ENCODE data around the gene TMEM59L.

TMEM59L gene

DNA sequence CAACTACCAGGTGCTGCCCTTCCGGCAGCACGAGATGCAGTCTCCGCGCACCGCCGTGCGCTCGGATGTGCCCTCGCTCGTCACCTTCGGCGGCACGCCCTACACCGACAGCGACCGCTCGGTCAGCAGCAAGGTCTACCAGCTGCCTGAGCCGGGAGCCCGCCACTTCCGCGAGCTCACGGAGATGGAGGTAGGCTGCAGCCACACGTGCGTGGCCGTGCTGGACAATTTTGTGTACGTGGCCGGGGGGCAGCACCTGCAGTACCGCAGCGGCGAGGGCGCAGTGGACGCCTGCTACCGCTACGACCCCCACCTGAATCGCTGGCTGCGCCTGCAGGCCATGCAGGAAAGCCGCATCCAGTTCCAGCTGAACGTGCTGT lies 55.6 kb downstream of the TMEM59L start:
- no peak overlapping the region for H3K9ac ChIP-seq (ENCODE audit: low read length)
- no peak overlapping the region for H3K4me3 ChIP-seq (ENCODE audit: low read depth in 1 of 2, low read length in 2 of 2)
- H3K4me1 ChIP-seq (ENCODE audit: insufficient read depth, low read length) = peaks cover 25% of the 10 kb centered on the region
- H3K9me3 ChIP-seq (ENCODE audit: low read length) = no peaks in the 10 kb centered on the region
- H3K36me3 ChIP-seq (ENCODE audit: insufficient read depth, low read length) = peaks cover 21% of the 10 kb centered on the region
- no peak overlapping the region for H3K27ac ChIP-seq (ENCODE audit: low read depth, low read length)
- H3K27me3 ChIP-seq (ENCODE audit: control insufficient read depth in 1 of 2, insufficient read depth in 2 of 2, low read length in 2 of 2) = no peaks in the 10 kb centered on the region

DNA sequence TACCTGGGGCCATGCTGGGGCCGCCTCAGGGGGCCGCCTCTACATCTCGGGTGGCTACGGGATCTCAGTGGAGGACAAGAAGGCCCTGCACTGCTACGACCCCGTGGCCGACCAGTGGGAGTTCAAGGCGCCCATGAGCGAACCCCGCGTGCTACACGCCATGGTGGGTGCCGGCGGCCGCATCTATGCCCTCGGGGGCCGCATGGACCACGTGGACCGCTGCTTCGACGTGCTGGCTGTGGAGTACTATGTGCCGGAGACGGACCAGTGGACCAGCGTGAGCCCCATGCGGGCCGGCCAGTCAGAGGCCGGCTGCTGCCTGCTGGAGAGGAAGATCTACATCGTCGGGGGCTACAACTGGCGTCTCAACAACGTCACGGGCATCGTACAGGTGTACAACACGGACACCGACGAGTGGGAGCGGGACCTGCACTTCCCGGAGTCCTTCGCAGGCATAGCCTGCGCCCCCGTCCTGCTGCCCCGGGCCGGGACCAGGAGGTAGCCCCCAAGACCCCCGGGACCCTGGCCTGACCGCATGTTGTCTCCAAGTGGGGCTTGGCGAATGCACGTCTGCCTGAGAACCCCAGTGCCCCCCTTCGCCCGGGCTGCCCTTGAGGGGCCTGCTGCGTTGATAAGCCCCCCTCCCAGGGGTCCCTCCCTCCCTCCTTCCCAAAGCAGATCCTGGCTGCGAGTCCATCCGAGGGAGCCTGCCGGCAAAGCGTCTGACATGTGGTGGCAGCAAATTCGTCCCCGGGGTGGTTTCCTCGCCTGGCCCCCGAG lies 56.3 kb downstream of the TMEM59L start:
- H3K4me3 ChIP-seq (ENCODE audit: low read depth in 1 of 2, low read length in 2 of 2) = no peak overlapping the region
- peaks cover 24% of the 10 kb centered on the region for H3K4me1 ChIP-seq (ENCODE audit: insufficient read depth, low read length)
- no peak overlapping the region for H3K27ac ChIP-seq (ENCODE audit: low read depth, low read length)
- H3K27me3 ChIP-seq (ENCODE audit: control insufficient read depth in 1 of 2, insufficient read depth in 2 of 2, low read length in 2 of 2) = no peaks in the 10 kb centered on the region
- H3K36me3 ChIP-seq (ENCODE audit: insufficient read depth, low read length) = peaks cover 21% of the 10 kb centered on the region
- H3K9me3 ChIP-seq (ENCODE audit: low read length) = no peaks in the 10 kb centered on the region
- no peak overlapping the region for H3K9ac ChIP-seq (ENCODE audit: low read length)

DNA sequence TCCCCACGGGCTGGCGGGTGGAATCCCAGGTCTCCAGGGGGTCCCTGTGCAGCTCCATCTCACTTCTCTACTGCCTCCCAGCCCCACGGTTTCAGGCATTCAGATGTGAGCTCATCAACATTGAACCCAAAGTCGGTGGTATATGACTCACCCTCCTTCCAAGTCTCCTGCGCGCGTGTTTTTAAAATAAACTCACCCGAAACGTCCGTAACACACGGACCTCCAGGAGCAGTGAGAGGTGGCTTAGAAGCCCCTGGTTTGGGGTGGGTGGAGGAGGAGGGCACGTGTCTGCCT lies 56.8 kb downstream of the TMEM59L start:
- Histone ChIP-seq H3K9me3 (ENCODE audit: low read length) (no peaks in the 10 kb centered on the region), H3K27ac (ENCODE audit: low read depth, low read length) (no peak overlapping the region), H3K9ac (ENCODE audit: low read length) (no peak overlapping the region), H3K27me3 (ENCODE audit: control insufficient read depth in 1 of 2, insufficient read depth in 2 of 2, low read length in 2 of 2) (no peaks in the 10 kb centered on the region), H3K4me3 (ENCODE audit: low read depth in 1 of 2, low read length in 2 of 2) (no peak overlapping the region), H3K36me3 (ENCODE audit: insufficient read depth, low read length) (peaks cover 21% of the 10 kb centered on the region), H3K4me1 (ENCODE audit: insufficient read depth, low read length) (peaks cover 27% of the 10 kb centered on the region)

DNA sequence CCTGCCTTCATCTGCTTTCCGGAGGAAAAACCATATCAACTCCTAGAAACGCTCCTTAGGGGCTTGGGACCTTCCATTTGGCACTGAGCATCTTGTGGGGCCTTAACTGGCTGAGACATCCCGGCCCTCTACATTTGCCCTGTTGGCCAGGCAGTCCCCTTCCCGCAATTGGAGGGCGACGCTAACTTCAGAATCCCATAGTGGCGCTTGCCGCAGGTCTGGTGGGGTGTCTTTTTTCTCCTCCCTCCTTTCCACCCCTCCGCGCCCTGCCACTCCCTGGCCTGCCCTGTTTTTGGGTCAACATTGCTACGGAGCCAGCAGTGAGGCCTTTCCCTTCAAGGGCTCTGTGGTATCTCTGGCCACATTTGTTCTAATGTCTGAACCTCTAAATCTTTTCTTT lies 57.2 kb downstream of the TMEM59L start:
- no peaks in the 10 kb centered on the region for H3K9me3 ChIP-seq (ENCODE audit: low read length)
- peaks cover 21% of the 10 kb centered on the region for H3K36me3 ChIP-seq (ENCODE audit: insufficient read depth, low read length)
- H3K4me3 ChIP-seq (ENCODE audit: low read depth in 1 of 2, low read length in 2 of 2) = no peak overlapping the region
- H3K4me1 ChIP-seq (ENCODE audit: insufficient read depth, low read length) = peaks cover 31% of the 10 kb centered on the region
- no peak overlapping the region for H3K9ac ChIP-seq (ENCODE audit: low read length)
- no peaks in the 10 kb centered on the region for H3K27me3 ChIP-seq (ENCODE audit: control insufficient read depth in 1 of 2, insufficient read depth in 2 of 2, low read length in 2 of 2)
- no peak overlapping the region for H3K27ac ChIP-seq (ENCODE audit: low read depth, low read length)

DNA sequence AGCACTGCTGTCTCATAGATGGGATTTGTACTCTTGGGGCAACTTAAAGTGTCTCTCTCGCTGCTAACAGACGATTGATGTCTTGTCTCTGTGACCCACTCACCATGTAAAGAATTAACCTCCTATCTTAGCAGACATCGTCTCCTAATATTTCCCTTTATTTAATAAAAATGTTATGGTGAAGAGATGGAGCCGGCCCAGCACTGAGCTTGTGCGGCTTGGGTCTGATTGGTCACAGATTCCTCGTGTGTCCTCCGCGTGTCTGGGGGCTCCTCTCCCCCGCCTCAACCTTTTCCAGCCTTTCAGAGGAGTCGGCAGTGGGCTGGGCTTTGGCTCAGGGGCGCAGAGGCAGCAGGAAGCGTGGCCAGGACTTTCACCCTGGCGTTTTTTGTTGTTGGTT lies 57.6 kb downstream of the TMEM59L start:
- Histone ChIP-seq H3K36me3 (ENCODE audit: insufficient read depth, low read length) (peaks cover 21% of the 10 kb centered on the region), H3K27ac (ENCODE audit: low read depth, low read length) (no peak overlapping the region)

More for the DNA sequence above, 57.6 kb downstream of the TMEM59L start:
- Histone ChIP-seq H3K4me3 (ENCODE audit: low read depth in 1 of 2, low read length in 2 of 2) (no peak overlapping the region), H3K4me1 (ENCODE audit: insufficient read depth, low read length) (peaks cover 32% of the 10 kb centered on the region), H3K9me3 (ENCODE audit: low read length) (no peaks in the 10 kb centered on the region), H3K27me3 (ENCODE audit: control insufficient read depth in 1 of 2, insufficient read depth in 2 of 2, low read length in 2 of 2) (no peaks in the 10 kb centered on the region), H3K9ac (ENCODE audit: low read length) (no peak overlapping the region)

Measured in muscle layer of colon (tissue), 2 donors.